ENCODE measurements around the gene TCF12.

The TCF12 gene

GRCh38 chr15:57017024-57017423 is 98.6 kb downstream of the TCF12 start:
- DNase-seq (ENCODE audit: low spot score) = no peak

- DNase-seq (ENCODE audit: low spot score) = no peak
These were observed 99.7 kb downstream of the TCF12 start for GRCh38 chr15:57018151-57018550.

GRCh38 chr15:57019496-57020160 is 101.2 kb downstream of the TCF12 start:
- DNase-seq (ENCODE audit: low spot score) = peak; percentile 11

- no peak for DNase-seq (ENCODE audit: low spot score)
These were observed 107.0 kb downstream of the TCF12 start for GRCh38 chr15:57025264-57025926.

- no peak for DNase-seq (ENCODE audit: low spot score)
These were observed 107.7 kb downstream of the TCF12 start for GRCh38 chr15:57026016-57026592.

- DNase-seq (ENCODE audit: low spot score) = no peak
These were observed 109.2 kb downstream of the TCF12 start for GRCh38 chr15:57027596-57027995.

GRCh38 chr15:57028176-57028575 is 109.7 kb downstream of the TCF12 start:
- DNase-seq (ENCODE audit: low spot score) = no peak

GRCh38 chr15:57030011-57030410 is 111.6 kb downstream of the TCF12 start:
- no peak for DNase-seq (ENCODE audit: low spot score)

GRCh38 chr15:57031082-57031481 is 112.6 kb downstream of the TCF12 start:
- DNase-seq (ENCODE audit: low spot score) = no peak

- peak; percentile 26 for DNase-seq (ENCODE audit: low spot score)
These were observed 113.2 kb downstream of the TCF12 start for GRCh38 chr15:57031605-57032004.

GRCh38 chr15:57032338-57032737 is 113.9 kb downstream of the TCF12 start:
- no peak for DNase-seq (ENCODE audit: low spot score)

GRCh38 chr15:57033715-57034439 is 115.4 kb downstream of the TCF12 start:
- DNase-seq (ENCODE audit: low spot score) = no peak

- no peak for DNase-seq (ENCODE audit: low spot score)
These were observed 116.2 kb downstream of the TCF12 start for GRCh38 chr15:57034613-57035012.

GRCh38 chr15:57035664-57036063 is 117.2 kb downstream of the TCF12 start:
- DNase-seq (ENCODE audit: low spot score) = no peak

- DNase-seq (ENCODE audit: low spot score) = no peak
These were observed 117.9 kb downstream of the TCF12 start for GRCh38 chr15:57036352-57036751.

GRCh38 chr15:57037548-57037947 is 119.1 kb downstream of the TCF12 start:
- no peak for DNase-seq (ENCODE audit: low spot score)

- DNase-seq (ENCODE audit: low spot score) = no peak
These were observed 119.6 kb downstream of the TCF12 start for GRCh38 chr15:57038040-57038439.

- no peak for DNase-seq (ENCODE audit: low spot score)
These were observed 120.1 kb downstream of the TCF12 start for GRCh38 chr15:57038496-57038895.

GRCh38 chr15:57041416-57041815 is 123.0 kb downstream of the TCF12 start:
- DNase-seq (ENCODE audit: low spot score) = no peak

- no peak for DNase-seq (ENCODE audit: low spot score)
These were observed 125.7 kb downstream of the TCF12 start for GRCh38 chr15:57044072-57044702.

GRCh38 chr15:57044970-57045369 is 126.5 kb downstream of the TCF12 start:
- DNase-seq (ENCODE audit: low spot score) = no peak

GRCh38 chr15:57045741-57046382 is 127.4 kb downstream of the TCF12 start:
- DNase-seq (ENCODE audit: low spot score) = no peak
